ENCODE data around the gene COL3A1.

COL3A1 gene

DNA sequence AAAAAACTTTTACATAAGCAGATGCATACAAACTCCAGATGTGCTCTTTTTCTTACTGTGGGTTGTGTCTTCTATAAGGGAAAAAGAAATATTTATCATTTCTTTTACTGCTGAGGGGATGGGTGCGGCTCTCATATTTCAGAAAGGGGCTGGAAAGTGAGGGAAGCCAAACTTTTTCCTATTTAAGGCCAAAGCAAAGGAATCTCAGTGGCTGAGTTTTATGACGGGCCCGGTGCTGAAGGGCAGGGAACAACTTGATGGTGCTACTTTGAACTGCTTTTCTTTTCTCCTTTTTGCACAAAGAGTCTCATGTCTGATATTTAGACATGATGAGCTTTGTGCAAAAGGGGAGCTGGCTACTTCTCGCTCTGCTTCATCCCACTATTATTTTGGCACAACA is at the start of gene COL3A1:
COL3A1 (plus strand) TSS at position 210 of the 400 bp plus-strand sequence; CDS start at position 327, 117 bp downstream.
- DNase-seq: no peak

DNA sequence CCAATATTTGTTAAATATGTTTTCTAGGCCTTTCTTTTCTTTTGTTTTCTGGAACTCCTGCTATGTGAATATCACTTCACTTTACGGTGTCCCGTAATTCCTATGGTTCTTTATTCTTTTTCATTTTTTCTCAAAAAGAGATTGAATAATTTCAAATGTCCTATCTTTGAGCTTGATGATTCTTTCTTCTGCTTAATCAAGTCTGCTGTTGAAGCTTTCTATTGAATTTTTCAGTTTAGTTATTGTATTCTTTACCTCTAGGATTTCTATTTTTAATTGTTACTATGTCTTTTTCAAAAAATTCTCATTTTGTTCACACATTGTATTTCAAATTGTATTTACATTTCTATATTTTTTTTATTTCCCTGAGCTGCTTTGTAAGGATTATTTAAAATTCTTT is 45.5 kb upstream of the COL3A1 start:
- DNase-seq: no peak

- DNase-seq: no peak
Measured at GRCh38 chr2:188931361-188931760, 42.8 kb upstream of the COL3A1 start.

DNA sequence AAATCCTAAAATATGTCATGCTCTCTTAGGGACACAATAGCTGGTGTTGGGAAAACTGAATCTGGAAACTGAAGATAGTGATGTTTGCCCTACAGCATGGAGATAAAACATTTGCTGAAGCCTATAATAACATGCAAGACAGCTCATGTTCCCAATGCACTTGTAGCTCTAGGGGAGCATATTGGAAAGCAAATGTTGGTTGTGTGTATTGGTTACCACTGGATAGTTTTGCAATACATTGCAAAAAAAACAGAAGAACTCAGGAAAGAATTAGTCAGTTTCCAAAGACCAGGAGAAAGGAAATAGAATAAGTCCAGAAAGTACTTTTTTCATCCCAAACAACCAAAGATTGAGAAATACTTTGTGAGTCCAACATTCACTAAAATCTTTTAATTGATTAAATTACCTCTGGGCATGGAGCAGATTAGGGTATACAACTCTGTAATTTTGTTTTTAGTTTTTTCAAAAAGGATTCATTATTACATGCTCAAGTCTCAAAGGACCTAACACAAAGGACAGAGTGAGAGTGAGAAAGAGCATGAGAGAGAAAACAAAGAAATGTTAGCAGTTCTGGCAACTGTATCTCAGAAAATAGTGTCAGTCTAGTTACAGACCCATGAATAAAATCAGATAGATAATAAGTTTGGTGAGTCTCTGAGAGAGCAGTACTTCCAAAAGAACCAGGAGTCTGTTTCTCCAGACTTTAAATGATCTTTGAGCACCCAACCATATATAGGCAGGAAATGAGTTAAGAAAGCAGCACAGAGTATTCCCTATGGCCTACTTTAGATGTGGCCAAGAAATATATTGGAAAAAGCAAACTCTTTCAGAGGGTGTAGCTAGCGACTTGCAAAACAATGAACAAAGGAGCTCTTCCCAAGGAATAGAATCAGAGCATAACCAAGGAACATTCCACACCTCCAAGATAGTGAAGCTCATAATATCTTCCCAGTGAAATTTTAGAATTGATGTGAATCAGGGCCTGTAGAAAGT is 36.6 kb upstream of the COL3A1 start:
- DNase-seq: no peak

DNA sequence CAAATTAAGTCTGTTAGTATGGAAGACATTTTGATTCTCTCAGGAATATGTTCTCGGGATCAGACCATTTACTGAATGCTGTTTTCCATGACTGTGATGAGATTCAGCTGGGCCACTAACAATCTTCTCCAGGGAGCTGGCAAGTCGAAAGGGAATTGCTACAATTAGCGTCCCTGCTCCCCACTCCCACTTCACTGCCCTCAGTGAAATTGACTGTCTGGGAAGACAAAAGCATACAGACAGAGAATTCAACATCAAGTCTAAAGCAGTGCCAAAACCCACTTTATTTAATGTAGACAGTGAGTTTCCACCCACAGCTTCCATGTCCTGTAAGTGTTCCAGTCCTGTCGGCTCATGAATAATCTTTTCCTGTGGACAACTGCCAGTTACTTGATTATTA is 34.0 kb upstream of the COL3A1 start:
- no peak for DNase-seq

DNA sequence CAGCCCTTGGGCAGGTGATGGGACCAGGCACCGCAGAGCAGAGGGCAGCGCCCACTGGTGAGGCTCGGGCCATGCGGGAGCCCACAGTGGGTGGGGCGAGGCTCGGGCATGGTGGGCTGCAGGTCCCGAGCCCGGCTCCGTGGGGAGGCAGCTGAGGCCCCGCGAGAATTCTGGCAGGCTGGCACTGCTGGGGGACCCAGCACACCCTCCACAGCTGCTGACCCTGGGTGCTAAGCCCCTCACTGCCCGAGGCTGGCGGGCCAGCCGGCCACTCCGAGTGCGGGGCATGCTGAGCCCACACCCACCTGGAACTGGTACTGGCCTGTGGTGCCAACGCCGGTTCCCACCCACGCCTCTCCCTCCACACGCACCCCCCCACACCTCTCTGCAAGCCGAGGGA is 29.7 kb upstream of the COL3A1 start:
- DNase-seq: no peak

DNA sequence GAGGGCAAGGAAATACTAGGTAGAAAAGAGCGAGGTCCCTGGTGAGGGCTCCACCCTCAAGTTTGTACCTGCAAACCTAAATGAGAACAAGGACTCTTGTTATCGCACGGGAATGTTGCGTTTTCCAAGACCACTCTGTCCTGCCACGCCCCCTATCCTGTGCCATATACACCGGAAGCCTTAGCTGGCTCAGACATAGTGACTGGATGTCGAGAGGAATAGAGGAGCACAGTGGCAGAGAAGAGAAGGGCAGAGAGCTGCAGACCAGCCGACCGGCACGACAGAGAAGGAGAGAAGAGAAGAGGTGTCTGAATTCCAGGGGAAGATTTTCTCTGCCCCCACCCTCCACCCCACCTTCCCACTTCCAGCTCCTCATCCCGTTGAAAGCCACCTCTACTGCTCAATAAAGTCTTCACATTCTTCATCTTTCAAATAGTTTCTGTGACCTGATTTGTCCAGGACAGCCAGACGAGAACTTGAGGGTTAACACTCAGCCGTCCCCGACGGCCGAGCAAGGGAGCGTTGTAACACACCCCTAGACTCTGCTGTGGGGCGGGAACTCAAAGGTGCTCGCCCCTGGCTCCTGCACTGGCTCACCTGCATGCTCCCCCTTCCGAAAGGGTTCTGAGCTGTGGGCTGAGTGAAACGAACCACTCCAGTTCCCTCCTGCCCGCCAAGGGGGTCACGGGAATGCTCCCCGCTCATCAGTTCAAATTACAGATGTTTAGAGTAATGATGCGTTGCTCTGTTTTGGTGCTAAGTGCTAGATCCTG is 24.9 kb upstream of the COL3A1 start:
- no peak for DNase-seq

DNA sequence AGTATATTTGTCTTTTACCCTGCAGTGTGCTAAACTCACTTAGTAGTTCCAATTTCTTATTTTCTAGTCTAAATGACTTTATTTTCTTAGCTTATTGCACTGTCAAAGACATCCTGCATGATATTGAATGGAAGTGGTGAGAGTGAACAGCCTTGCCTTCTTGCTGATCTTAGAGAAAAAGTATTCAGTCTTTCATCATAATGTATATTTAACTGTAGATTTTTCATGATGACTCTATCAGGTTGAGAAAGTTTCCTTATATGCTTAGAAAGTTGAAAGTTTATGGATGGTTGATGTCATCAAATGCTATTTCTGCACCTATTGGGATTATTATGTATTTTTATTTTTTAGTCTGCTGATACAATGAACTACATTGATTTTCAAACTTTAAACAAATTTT is 21.3 kb upstream of the COL3A1 start:
- no peak for DNase-seq

GRCh38 chr2:188956290-188956689 is 17.9 kb upstream of the COL3A1 start:
- DNase-seq: no peak

- DNase-seq: no peak
Measured at GRCh38 chr2:188956961-188957360, 17.2 kb upstream of the COL3A1 start.

GRCh38 chr2:188957646-188958045 is 16.5 kb upstream of the COL3A1 start:
- DNase-seq: no peak

GRCh38 chr2:188963741-188964140 is 10.4 kb upstream of the COL3A1 start:
- DNase-seq: no peak

- no peak for DNase-seq
Measured at GRCh38 chr2:188964976-188965546, 9.1 kb upstream of the COL3A1 start.

- no peak for DNase-seq
Measured at GRCh38 chr2:188965563-188965962, 8.6 kb upstream of the COL3A1 start.

- DNase-seq: no peak
Measured at GRCh38 chr2:188966079-188966571, 8.0 kb upstream of the COL3A1 start.

DNA sequence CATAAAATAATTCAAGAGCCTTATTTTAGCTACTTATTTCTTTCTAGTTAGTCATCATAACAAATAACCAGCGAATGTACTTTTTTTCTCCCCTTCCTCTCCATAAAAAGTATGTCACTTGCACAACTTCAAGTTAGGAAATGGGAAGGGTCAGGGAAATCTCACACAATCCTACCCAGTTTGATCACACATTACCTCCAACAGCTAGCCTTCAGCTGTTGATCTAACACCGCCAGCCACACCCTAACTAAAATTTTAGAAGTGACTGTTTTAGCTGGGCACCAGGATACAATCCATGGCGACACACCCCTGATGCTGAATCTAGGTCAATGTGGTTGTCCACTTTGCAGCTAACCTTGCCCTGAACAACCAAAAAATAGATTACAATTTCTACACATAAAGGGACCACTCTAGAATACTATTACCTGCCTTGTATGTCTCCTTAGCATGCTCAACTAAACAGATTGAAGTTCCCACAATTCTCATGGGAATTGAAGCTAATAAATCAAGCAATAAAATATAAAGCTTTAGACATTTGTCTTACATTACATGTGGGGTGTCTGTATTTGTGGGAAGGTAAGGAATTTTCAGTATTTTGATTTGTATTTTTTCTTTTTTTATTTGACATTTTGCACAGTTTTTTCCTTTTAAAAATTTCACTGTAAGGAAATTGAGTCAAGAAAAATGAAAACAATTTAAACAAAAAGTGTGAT is 7.3 kb upstream of the COL3A1 start:
- DNase-seq: no peak

- DNase-seq: no peak
Measured at GRCh38 chr2:188969236-188969635, 4.9 kb upstream of the COL3A1 start.

- DNase-seq: no peak
Measured at GRCh38 chr2:188969651-188970050, 4.5 kb upstream of the COL3A1 start.

DNA sequence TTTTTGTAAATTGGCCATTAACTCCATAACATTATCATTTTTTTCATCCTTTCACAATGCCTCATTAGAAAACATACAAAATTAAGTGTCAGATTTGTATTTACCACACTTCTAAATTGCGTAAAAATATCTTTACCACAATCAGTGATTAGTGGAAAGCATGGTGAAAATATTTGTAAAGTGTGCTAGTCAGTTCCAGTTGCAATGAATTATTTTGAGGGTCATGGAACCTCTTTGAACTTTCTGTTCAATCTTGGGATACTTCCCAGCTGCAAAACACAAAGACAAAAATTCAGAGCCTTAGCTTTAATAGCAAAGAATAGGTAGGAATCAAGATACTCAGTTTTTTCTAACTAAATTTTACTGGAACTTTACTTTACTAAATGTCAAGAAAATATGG is 4.0 kb upstream of the COL3A1 start:
- DNase-seq: no peak

DNA sequence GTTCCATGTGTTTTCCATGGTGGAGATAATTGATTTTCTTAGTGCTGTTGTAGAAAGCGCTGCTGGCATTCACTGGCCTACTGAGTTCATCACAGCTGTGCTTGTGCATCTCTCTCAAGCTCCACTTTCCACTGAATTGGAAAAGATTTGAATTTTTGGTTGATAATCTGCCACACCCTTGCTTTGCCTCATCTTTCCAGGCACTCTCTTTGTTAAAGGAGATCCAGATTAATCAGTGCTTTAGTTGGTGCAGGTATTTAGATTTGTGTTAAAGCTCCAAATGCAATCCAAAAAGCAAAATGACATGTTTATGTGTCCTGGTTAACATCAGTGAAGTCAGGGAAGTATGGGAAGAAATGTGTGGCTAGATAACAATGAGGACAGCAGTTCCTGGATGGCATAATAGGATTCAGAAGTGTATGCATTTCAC is 2.7 kb upstream of the COL3A1 start:
- DNase-seq: no peak

DNA sequence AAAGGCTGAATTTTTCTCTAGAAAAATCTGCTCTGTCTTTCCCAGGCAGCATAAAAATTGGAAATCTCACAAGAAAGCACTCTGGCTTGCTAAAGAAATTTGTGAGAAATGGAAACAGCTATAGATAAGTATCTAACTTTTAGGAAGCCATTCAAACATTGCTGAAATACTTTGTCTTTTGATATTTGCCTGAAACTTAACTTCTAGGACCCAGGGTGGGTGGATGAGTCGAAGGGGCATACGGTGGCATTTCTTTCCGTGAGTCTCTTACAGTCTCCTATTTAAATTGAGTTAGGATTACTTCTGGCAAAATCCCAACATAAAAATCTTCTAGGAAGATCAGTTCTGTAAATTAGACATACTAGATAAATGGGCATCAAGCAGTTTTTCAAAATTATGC is 532 bp upstream of the COL3A1 start:
- DNase-seq: no peak

- no peak for DNase-seq
Measured at GRCh38 chr2:188975497-188976102, 1.4 kb downstream of the COL3A1 start.

Data from NCI-H1694 treated with DMSO at 0.1 percent for 48 hours (cell line).